ENCODE results near the gene SERPINA4. TPM values are rescaled to one million over a fixed set of nuclear protein-coding genes. Genes with fewer than 3 reads are reported as not detected.

The SERPINA4 gene
- total RNA-seq, 1 donor from 2014 or later: 5.9 TPM

DNA sequence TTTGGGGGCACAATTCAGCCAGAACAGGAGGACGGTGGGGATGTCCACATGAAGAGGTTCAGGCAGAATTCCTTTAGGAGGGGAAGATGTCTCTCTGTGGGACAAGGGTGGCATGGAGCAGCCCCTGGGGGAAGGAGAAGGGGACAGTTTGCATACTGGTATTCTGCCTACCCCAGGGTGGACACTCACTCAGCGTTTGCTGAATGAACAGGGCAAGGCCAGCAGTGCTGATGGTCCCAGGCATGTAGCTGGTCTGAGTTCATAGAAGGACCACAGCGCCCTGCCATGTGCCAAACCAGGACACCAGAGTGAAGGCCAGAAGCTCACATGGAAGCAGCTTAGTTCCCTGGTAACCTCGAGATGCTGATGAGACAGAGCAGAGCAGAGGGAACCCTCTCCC, 25.4 kb downstream of the SERPINA4 start:
- Mint-ChIP-seq H3K4me1 (ENCODE audit: low read depth) (peaks cover 27% of the 10 kb centered on the region), H3K9me3 (ENCODE audit: low read depth) (peaks cover 3% of the 10 kb centered on the region), H3K27me3 (peaks cover 12% of the 10 kb centered on the region), H3K4me3 (ENCODE audit: low read depth) (no peak overlapping the region), H3K27ac (no peak overlapping the region), H3K36me3 (ENCODE audit: insufficient read depth) (peaks cover 12% of the 10 kb centered on the region)
- no peak for DNase-seq (ENCODE audit: low spot score, unreplicated experiment)
- TF ChIP-seq CTCF (IDR thresholded peaks at IDR 0.05; ENCODE audit: unreplicated experiment): no peak

DNA sequence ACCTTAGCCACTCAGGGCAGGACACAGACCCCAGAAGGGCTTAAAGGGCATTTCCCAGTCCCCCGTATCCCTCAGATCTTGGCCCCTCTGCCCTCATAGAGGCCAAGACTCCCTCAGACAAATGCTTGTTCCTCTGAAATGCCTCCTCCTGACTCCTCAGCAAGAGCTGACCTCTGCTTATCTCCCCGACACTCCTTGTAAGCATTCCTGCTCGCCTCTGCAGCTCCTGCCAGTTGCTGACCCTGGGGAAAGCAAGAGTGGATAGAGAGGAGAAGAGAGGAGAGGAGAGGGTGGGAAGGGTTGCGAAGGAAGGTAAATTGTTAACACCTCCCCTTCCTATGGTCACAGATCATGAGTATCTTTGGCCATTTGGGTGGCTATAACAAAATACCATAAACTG, 27.1 kb downstream of the SERPINA4 start:
- peaks cover 12% of the 10 kb centered on the region for H3K27me3 Mint-ChIP-seq
- H3K4me3 Mint-ChIP-seq (ENCODE audit: low read depth): no peak overlapping the region
- H3K4me1 Mint-ChIP-seq (ENCODE audit: low read depth): peaks cover 13% of the 10 kb centered on the region
- H3K27ac Mint-ChIP-seq: peak overlapping the region; percentile 27
- peaks cover 3% of the 10 kb centered on the region for H3K9me3 Mint-ChIP-seq (ENCODE audit: low read depth)
- DNase-seq (ENCODE audit: low spot score, unreplicated experiment): no peak
- peaks cover 12% of the 10 kb centered on the region for H3K36me3 Mint-ChIP-seq (ENCODE audit: insufficient read depth)
- TF ChIP-seq CTCF (IDR thresholded peaks at IDR 0.05; ENCODE audit: unreplicated experiment): no peak

DNA sequence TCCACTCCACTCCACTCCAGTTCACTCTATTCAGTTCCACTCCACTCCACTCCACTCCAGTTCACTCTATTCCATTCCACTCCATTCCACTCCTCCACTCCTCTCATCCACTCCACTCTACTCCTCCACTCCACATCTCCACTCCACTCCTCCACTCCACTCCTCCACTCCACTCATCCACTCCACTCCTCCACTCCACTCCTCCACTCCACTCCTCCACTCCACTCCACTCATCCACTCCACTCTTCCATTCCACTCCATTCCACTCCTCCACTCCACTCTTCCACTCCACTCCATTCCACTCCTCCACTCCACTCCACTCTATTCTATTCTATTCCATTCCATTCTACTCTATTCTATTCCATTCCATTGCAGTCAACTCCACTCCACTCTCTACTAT, 29.8 kb downstream of the SERPINA4 start:
- Mint-ChIP-seq H3K27me3 (peaks cover 13% of the 10 kb centered on the region), H3K4me1 (ENCODE audit: low read depth) (peaks cover 41% of the 10 kb centered on the region), H3K36me3 (ENCODE audit: insufficient read depth) (peaks cover 10% of the 10 kb centered on the region), H3K27ac (no peak overlapping the region), H3K4me3 (ENCODE audit: low read depth) (no peak overlapping the region), H3K9me3 (ENCODE audit: low read depth) (peaks cover 3% of the 10 kb centered on the region)
- no peak for TF ChIP-seq CTCF (IDR thresholded peaks at IDR 0.05; ENCODE audit: unreplicated experiment)
- no peak for DNase-seq (ENCODE audit: low spot score, unreplicated experiment)

- H3K4me1 Mint-ChIP-seq (ENCODE audit: low read depth): peaks cover 42% of the 10 kb centered on the region
- peaks cover 3% of the 10 kb centered on the region for H3K9me3 Mint-ChIP-seq (ENCODE audit: low read depth)
- no peak for DNase-seq (ENCODE audit: low spot score, unreplicated experiment)
- no peak overlapping the region for H3K4me3 Mint-ChIP-seq (ENCODE audit: low read depth)
- no peak for TF ChIP-seq CTCF (IDR thresholded peaks at IDR 0.05; ENCODE audit: unreplicated experiment)
- peaks cover 10% of the 10 kb centered on the region for H3K36me3 Mint-ChIP-seq (ENCODE audit: insufficient read depth)
- no peak overlapping the region for H3K27ac Mint-ChIP-seq
- H3K27me3 Mint-ChIP-seq: peaks cover 12% of the 10 kb centered on the region
Observed at GRCh38 chr14:94591871-94592270, 30.6 kb downstream of the SERPINA4 start.

- peaks cover 8% of the 10 kb centered on the region for H3K27me3 Mint-ChIP-seq
- peaks cover 47% of the 10 kb centered on the region for H3K4me1 Mint-ChIP-seq (ENCODE audit: low read depth)
- peaks cover 3% of the 10 kb centered on the region for H3K9me3 Mint-ChIP-seq (ENCODE audit: low read depth)
- H3K27ac Mint-ChIP-seq: no peak overlapping the region
- TF ChIP-seq CTCF (IDR thresholded peaks at IDR 0.05; ENCODE audit: unreplicated experiment): no peak
- H3K36me3 Mint-ChIP-seq (ENCODE audit: insufficient read depth): peaks cover 10% of the 10 kb centered on the region
- H3K4me3 Mint-ChIP-seq (ENCODE audit: low read depth): no peak overlapping the region
- DNase-seq (ENCODE audit: low spot score, unreplicated experiment): no peak
Observed at GRCh38 chr14:94592457-94592856, 31.2 kb downstream of the SERPINA4 start.

All from progenitor cell of endocrine pancreas (in vitro differentiated cells).